Fibroblast of lung (primary cell): ENCODE data around the gene LMO1.
A peak's percentile ranks its signal among the peaks of the same experiment; 100 is the strongest.

ENCODE experiments used
- EZH2 ChIP-seq: IDR thresholded peaks from 2 replicates; pipeline ENCODE4 v1.5.1; 2012; ENCODE audit warnings: low read length, control low read depth, mild to moderate bottlenecking; ENCODE audit errors: missing control alignments
- TF ChIP-seq, protein P1 (sequence below), 2 donors: IDR thresholded peaks in 1 of 2; conservative IDR thresholded peaks in 1 of 2; 1 replicate in 1 of 2; 2 replicates in 1 of 2; pipeline ENCODE4 v1.5.1; 2011 to 2012; ENCODE audit warnings: low read length in 2 of 2, control low read depth in 1 of 2, inconsistent platforms in 1 of 2, low read depth in 1 of 2, mild to moderate bottlenecking in 1 of 2

GRCh38 chr11:8247312-8247711 lies 16.4 kb downstream of the LMO1 start:
- TF ChIP-seq, protein P1, sequence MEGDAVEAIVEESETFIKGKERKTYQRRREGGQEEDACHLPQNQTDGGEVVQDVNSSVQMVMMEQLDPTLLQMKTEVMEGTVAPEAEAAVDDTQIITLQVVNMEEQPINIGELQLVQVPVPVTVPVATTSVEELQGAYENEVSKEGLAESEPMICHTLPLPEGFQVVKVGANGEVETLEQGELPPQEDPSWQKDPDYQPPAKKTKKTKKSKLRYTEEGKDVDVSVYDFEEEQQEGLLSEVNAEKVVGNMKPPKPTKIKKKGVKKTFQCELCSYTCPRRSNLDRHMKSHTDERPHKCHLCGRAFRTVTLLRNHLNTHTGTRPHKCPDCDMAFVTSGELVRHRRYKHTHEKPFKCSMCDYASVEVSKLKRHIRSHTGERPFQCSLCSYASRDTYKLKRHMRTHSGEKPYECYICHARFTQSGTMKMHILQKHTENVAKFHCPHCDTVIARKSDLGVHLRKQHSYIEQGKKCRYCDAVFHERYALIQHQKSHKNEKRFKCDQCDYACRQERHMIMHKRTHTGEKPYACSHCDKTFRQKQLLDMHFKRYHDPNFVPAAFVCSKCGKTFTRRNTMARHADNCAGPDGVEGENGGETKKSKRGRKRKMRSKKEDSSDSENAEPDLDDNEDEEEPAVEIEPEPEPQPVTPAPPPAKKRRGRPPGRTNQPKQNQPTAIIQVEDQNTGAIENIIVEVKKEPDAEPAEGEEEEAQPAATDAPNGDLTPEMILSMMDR (conservative IDR thresholded peaks at IDR 0.05 in 1 of 2, IDR thresholded peaks at IDR 0.05 in 1 of 2; ENCODE audit: low read depth in 1 of 2, low read length in 2 of 2) = peak; percentile 32 to 47
- TF ChIP-seq EZH2 = no peak
